Astrocyte of the cerebellum (primary cell): ENCODE measurements around the gene DTYMK.

Experiments used
- DNase-seq: peaks from one replicate; pipeline ENCODE4 v3.0.0-alpha.2; 2011; ENCODE audit warnings: low read depth
- H3K4me3 ChIP-seq: 2 replicates; pipeline ENCODE4 v1.5.1; 2011; ENCODE audit warnings: mild to moderate bottlenecking, low read depth, low read length, moderate library complexity
- CTCF ChIP-seq: IDR thresholded peaks from 2 replicates; pipeline ENCODE4 v1.5.1; 2012; ENCODE audit warnings: low read length, low read depth, moderate library complexity, mild to moderate bottlenecking; ENCODE audit errors: missing control alignments
- in situ Hi-C: cut with HindIII; loops from 2 replicates; pipeline ENCODE4 v1.10.0; 2017; ENCODE audit warnings: low sequenced_read_pairs

Gene DTYMK

GRCh38 chr2:241632478-241633325, 53.9 kb downstream of the DTYMK start:
- H3K4me3 ChIP-seq: no peak overlapping the region
- TF ChIP-seq CTCF: no peak

GRCh38 chr2:241629762-241630435, 56.7 kb downstream of the DTYMK start:
- in situ Hi-C loops: no loop called here
- DNase-seq: no peak
- H3K4me3 ChIP-seq: no peak overlapping the region
- TF ChIP-seq CTCF: no peak

More at GRCh38 chr2:241632478-241633325, 53.9 kb downstream of the DTYMK start:
- in situ Hi-C loops: no loop called here
- DNase-seq: no peak

GRCh38 chr2:241627675-241628074, 58.9 kb downstream of the DTYMK start:
- DNase-seq: no peak
- in situ Hi-C loops: no loop called here
- no peak for TF ChIP-seq CTCF
- H3K4me3 ChIP-seq: no peak overlapping the region
